SKM-1 treated with dmso at 0.1 percent for 144 hours (cell line): ENCODE results near the gene GUCY1A2.
"Not testable (repeated sequence)": the region's sequence is repeated elsewhere in the genome, so short reads cannot be mapped to it uniquely, and the experiment has no call there.

Experiments used
- DNase-seq: peaks from one replicate; lab custom pipeline; 2025; ENCODE audit not compliant: unreplicated experiment; lab: John Stamatoyannopoulos, UW

Gene GUCY1A2, protein sequence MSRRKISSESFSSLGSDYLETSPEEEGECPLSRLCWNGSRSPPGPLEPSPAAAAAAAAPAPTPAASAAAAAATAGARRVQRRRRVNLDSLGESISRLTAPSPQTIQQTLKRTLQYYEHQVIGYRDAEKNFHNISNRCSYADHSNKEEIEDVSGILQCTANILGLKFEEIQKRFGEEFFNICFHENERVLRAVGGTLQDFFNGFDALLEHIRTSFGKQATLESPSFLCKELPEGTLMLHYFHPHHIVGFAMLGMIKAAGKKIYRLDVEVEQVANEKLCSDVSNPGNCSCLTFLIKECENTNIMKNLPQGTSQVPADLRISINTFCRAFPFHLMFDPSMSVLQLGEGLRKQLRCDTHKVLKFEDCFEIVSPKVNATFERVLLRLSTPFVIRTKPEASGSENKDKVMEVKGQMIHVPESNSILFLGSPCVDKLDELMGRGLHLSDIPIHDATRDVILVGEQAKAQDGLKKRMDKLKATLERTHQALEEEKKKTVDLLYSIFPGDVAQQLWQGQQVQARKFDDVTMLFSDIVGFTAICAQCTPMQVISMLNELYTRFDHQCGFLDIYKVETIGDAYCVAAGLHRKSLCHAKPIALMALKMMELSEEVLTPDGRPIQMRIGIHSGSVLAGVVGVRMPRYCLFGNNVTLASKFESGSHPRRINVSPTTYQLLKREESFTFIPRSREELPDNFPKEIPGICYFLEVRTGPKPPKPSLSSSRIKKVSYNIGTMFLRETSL

DNA sequence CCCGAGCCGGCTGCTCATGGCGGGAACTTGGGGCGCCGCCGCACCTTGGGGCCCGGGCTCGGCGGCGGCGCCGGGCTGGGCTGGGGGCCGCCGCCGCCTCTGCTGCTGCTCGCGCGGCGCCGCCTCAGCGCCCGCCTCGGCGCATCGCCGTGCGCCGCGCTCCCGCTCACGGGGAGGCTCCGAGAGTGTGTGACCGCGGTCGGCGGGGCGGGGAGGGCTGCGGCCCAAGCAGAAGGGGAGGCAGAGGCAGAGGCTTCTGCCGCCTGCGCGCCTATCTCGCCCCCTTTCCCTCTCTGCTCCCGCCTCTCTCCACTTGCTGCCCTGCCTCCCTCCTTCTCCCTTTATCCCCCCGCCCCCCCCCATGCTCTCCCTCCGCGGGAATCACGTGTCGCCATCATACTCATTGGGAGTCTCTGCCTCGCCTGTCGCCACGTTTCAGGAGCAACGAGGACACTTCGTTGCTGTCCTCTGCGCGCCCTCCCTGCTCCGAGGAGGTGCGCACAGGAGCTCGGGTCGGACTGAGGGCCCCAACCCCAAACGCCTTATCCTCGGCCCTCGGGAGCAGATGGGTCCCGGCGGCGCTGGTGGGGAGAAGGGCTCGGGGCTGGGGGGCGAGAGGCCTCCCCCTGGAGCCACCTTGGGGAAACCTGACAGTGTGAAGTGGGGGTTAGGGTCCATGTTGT, at the start of gene GUCY1A2:
Gene GUCY1A2 (minus strand): TSS at position 258 of the 683 bp plus-strand sequence. CDS start 421 bp downstream, outside the sequence.
- DNase-seq = no peak

DNA sequence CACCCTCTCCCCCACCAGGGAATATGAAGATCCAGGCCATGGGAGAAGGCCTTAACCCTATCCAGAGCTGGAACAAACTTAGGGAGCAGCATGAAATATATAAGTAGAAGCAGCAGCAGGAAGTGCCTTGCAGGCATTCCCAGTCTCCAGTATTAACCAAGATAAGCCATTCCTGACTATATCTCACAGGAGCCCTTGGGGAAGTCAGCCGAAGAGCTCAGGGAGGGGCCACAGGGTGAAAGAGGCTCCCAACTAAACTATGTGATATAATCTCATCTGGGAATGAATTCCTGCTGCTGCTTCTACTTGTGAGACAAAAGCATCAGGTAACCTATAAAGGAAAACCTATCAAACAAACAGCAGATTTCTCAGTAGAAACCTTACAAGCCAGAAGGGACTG, 36.1 kb upstream of the GUCY1A2 start:
- no peak for DNase-seq

DNA sequence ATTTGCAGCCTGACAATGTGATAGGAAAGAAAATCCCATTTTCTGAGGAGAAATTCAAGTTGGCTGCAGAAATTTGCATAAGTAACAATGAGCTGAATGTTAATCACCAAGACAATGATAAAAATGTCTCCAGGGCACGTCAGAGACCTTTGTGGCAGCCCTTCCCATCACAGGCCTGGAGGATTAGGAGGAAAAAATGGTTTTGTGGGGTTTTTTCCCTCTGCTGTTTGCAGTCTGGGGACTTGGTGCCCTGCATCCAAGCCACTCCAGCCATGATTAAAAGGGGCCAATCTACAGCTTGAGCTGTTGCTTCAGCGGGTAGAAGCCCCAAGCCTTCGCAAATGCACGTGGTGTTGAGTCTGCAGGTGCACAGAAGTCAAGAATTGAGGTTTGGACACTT, 33.1 kb upstream of the GUCY1A2 start:
- DNase-seq = not testable (repeated sequence)

DNA sequence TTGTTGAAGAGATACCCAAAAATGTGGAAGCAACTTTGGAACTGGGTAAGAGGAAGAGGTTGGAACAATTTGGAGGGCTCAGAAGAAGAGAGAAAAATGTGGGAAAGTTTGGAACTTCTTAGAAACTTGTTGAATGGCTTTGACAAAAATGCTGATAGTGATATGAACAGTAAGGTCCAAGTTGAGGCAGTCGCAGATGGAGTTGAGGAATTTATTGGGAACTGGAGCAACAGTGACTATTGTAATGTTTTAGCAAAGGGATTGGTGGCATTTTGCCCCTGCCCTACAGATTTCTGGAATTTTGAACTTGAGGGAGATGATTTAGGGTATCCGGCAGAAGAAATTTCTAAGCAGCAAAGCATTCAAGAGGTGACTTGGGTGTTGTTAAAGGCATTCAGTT, 32.6 kb upstream of the GUCY1A2 start:
- DNase-seq = not testable (repeated sequence)

DNA sequence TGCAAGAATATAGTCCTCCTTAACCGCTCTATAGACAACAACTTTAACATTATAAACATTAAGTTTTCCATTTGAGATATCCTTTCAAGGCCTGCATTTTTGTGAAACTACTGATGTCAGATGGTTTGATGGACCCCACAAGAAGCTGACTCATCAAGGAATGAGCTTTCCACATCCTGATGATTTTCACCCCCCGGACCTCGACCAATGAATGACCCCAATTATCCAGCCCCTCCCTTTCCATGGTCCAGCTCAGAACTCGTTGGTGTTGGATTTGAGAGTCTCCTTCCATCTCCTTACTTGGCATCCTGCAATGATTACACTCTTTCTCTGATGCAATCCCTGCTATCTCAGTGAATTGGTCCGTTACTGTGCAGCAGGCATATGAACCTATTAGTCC, 31.8 kb upstream of the GUCY1A2 start:
- no peak for DNase-seq

DNA sequence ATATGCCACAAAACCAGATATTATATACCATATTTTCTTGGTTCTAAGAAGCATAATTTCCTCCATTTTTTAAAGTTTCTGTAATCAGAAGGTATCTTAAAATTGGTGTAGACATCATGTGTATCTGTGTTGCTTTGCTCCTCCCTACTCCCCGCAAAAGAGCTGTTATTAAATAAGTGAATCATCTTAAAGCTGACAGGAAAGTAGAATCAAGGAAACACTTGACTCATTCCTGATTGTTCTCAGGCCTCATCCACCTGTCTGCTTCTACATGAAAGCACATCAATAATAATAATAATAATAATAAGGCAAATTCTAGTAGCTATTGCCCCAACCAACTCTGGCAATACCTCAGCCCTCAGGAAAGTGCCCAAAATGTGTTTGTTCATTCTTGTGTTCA, 26.2 kb upstream of the GUCY1A2 start:
- DNase-seq = no peak

DNA sequence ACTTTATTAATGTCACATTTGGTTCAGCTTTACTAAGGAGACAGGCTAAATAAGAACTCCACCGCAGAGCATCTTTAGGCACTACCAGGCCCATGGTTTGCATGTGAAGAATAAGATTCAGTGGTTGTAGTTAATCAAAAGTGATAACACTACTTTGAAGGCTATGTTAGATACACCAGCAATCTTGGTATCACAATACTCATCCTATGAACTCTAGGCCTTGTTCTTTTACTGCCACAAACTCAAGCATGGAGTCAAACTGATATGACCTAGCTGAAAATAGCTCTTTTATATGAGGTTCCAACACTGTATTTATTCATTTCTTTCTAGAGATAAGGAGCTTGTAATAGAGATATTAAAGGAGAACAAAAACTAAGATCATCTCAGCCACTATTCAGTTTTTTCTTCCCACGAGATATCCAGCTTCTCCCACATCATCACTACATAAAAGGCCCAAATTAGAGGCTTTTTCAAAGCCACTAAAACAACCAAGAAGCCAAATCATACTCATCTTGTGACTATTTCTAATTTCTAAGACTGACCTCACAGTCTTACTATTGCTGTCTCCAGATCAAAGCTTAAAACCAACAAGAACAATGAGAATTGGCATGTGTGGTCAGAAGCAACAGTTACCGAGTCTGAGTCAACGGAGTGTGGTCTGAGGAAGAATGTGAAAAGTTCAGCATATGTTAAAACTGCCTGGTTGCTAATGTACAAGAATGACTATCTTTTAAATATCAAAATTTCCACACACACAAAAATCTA, 25.1 kb upstream of the GUCY1A2 start:
- DNase-seq = peak; percentile 57

DNA sequence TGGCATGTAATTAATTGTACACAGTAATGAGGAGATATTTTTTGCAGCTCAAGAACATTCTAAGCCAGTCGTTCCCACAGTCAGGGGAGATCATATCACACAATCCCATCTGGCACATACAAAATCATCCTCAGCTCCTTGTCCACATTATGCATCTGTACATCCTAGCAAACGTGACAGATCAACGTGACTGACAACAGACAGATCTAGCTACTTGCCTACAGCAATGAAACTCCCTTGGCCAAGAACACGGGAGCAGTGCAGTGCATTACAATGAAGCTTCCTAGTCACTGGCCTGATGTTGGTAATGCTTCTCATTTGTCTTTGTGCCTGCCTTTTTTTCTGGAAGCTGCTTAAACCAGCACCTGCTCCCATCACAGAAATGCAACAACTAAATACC, 24.5 kb upstream of the GUCY1A2 start:
- no peak for DNase-seq

DNA sequence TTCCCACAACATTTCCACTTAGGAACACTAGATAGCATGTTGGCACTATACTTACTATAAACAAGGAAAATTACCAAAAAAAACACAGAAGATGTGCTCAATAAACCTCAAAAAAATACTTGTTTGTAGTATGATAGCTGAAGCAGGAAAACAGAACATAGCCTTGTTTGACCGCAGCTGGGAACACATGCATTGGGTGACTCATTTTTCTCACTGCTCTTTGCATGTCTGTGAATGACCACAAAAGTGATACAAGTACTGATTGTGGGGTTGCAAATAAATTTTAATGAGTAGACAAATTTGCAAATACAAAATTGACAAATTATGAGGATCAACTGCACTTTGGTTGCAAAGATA, 22.8 kb upstream of the GUCY1A2 start:
- peak; percentile 53 for DNase-seq

DNA sequence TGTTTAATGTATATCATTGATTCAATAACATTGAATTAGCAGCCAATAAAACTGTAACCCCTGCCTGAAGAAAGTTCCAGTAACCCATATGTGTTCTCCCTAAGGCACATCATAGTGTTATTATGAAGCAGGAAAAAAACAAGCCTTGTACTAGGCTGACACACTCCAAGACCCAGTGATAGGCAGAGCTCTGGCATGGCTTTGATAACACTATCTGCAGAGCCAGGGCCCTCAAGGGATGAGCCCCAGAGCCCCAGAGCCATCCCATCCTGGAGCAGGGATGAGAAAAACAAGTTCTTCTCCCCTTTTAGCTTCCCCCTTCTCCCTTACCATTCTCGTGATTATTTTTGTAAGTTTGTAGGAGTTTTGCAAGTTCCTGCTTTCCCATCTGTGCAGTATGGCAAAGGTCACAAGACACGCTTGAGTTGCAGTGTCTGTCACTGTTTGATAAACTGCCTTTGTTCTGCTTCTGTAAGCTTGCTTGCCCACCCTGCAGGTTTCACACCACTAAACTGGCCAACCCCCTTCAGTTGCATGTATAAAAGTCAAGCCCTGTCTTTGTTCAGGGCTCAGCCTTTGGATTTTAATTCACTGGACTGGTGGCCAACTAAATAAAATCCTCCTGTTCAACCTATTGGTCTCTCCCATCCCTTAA, 22.3 kb upstream of the GUCY1A2 start:
- DNase-seq = peak; percentile 57

DNA sequence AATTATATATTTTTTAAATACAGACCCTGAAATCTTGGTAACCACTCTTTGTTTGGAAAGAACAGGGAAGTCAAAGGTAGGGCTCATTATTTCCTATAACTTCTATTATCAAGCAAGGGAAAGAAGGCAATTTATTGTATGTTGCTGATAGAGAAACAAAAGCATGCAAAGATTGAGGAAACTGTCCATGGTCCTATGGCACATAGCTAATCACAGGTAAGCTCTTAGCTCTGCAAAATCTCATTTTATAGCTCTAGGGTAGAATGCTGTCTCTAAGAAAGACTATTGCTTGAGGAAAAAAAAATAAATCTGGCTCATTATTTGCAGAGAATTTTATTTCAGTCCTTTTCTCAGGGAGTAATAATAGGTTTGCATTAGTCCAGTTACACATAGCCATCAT, 7.4 kb upstream of the GUCY1A2 start:
- DNase-seq = no peak

DNA sequence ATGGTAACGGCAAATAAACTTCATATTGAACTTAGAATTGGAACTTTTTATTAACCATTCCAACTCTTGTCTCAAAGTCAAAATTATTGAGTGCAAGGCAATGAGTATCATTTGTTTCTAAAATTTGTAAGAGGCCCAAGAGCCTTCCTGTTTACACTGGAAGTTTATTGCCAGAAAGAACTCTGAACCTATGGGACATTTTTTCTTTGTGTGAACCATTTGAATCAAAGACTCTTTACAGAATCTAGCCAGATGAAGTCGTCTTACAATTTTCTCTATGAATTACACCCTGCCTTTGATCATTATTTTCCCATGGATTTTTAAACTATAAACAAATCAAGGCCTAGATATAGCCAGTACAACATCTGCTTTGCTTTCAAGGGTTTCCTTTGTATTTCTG, 2.3 kb upstream of the GUCY1A2 start:
- DNase-seq = no peak

DNA sequence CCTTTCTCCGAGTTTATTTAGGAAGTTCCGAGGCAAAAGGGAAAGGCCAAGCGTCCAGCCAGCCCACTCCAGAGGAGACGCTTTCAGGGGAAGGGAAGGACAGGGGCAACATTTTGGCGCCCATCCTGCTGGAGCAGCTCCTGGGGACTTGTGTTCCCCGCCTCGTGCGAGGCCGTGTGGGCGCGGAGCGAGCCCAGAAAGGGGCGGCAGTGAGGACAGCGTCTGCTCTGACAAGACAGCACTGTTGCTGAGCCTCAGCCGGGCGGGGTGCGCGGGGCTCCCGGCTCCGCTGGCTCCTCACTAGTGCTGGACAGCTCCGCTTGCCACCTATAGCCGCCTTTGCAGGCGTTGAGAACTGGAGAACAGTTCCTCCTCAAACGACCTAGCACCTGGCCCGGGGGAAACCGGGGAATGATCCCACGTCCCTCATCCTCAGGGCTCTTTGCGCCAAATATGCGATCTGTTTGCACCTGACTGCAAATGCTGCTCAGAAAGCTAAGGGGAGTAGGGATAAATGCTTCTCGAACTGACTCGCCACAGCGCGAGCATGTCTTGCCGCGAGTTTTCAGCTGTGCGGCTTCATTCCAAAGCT, 722 bp upstream of the GUCY1A2 start:
- no peak for DNase-seq

DNA sequence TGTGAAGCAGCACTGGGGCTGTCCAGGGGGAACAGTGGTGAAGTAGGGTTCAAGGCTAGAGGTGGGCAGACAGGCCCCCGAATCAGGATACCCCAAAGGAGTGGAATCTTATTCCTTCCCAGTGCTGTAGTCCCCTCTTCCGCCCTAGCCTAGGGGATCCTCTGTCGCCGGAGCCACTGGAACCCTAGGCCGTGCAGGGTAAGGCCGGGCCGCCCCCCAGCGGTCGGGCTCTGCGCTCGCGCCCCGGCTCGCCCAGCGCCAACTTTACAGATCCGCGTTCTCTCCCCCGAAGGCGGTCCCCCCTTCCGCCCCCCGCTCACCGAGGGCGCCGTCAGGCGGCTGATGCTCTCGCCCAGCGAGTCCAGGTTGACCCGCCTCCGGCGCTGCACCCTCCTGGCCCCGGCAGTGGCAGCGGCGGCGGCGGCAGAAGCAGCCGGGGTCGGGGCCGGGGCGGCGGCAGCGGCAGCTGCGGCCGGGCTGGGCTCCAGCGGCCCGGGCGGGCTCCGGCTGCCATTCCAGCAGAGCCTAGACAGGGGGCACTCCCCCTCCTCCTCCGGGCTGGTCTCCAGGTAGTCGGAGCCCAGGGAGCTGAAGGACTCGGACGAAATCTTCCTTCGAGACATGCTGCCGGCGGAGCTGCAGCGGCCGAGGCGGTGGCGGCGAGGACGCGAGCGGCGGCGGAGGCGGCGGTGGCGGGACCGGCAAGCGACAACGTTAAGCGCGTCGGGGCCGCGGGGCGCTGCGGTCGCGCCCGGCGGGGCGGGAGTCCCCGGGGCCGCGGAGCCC, 650 bp downstream of the GUCY1A2 start:
- DNase-seq = no peak

DNA sequence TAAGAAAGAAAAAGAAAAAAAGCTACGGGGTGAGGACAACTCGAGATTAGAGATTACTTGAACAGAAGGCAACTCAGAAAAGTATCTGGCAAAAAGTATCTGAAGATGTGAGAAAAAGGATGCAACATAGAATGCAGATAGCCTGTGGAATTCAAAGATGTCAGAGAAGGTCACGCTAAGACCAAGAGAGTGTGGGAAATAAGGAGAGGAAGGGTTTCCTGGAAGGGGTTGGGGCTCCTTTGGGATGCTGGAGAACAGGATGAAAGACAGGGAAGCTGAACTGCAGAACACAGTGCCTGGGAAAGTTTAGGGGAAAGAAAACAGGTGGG, 1.2 kb downstream of the GUCY1A2 start:
- DNase-seq = no peak

DNA sequence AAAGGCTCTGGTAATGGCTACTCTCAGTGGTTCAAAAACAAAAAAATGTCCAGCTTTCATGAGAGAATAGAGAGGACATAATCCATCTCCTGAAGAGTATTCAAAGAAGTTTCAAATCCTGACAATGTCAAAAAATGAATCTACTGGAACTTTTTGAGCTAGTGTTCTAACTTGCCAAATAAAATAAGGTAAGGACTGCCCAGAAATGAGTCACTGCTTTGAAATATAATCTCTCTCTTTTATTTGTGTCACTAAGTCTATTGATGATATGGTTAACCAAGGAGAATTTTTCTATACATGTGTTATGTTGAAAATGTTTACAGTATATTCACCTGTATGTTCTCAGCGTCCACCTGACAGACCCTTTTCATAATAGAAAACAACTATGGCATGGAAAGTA, 3.4 kb downstream of the GUCY1A2 start:
- DNase-seq = no peak

DNA sequence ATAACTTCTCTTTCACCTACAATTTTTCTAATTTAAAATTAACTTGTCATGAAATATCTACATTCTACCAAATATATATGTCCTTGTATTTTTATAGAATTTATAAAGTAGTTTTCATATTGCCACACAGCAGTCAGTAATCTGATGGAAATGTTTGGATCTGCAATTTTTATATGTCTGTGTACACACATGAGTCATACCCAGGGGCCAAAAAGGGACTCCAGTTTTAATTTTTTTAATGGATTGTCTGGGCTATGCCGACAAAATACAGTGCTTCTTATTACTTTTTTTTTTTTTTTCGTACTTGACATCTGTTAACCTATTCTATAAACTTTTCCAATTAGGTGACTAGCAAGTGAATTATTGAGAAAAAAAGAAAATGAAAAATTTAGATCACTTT, 6.3 kb downstream of the GUCY1A2 start:
- no peak for DNase-seq

DNA sequence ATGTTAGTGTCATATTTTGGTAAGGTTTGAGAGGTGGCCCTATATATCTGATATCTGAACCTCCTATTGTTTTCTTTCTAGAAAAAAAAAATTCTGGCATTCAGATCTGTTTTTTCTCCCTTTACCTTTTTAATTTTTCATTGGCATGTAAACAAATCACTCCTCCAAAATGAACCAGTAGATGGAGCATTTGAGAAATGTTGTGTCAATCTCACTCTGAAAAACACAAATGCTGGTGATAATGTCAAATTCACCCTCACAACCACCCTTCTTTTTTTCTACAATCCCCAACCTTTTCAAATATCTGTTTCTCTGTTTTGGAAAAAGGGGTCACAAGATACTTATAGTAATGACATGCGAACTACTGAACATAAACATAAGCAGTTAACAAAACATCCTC, 9.1 kb downstream of the GUCY1A2 start:
- DNase-seq = no peak

DNA sequence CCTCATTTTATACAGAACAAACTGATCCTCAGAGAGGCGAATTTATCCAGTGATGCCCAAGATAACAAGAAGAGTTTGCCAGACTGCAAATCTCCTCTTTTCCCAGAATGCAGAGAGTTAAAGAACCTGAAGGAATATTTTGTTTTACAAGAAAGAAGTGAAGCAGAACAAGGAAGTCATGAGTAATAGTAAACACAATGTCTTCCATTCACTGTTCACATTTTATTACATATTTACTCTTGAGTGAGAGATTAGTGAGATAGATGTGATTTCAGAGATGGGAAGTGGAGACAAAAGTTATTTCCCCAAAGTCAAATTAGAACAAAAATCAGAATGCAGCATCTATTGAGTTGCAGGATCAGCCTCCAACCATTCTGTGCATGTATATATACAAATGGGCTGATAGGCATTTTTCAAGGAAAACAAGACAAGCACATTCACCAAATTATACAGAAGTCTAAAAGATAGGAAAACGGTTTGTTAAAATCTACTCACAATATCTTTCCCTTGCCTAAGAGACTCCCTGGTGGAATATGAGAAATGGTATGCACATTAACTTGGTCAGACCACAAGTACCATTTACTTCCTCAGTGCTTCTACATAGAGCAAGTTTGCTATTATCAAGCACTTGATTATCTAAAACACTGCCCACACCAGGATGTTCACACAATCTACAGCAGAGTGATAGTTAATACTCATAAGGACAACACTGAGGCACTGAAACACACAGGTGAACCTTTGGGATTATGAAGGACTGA, 12.0 kb downstream of the GUCY1A2 start:
- DNase-seq = no peak
